NCI-H2196 (cell line): ENCODE results near the gene KRTAP24-1.

Experiments
- DNase-seq: peaks from one replicate; lab custom pipeline; 2025; ENCODE audit not compliant: unreplicated experiment; lab: John Stamatoyannopoulos, UW

KRTAP24-1 gene

DNA sequence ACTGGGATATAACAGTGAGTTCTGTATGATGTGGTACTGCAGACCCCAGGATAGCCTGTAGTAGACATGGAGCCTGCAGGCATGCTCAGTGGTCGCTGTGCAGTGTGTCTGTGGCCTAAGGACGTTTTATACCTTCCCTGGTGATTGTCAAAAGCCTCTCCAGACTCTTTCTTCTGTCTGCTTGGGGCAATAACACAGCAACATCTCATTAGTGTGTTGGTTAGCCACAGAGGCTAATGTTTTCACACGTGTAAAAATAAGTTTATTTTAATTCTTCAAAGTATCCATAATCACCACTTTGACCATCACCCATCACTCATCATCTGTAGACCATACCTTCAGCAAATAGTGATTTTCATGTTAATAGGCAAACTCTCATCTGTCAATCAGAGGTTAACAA lies at the start of gene KRTAP24-1:
Gene KRTAP24-1 (minus strand): TSS at position 101 of the 400 bp plus-strand sequence. CDS start 18 bp downstream, at position 83.
- DNase-seq, result no peak

DNA sequence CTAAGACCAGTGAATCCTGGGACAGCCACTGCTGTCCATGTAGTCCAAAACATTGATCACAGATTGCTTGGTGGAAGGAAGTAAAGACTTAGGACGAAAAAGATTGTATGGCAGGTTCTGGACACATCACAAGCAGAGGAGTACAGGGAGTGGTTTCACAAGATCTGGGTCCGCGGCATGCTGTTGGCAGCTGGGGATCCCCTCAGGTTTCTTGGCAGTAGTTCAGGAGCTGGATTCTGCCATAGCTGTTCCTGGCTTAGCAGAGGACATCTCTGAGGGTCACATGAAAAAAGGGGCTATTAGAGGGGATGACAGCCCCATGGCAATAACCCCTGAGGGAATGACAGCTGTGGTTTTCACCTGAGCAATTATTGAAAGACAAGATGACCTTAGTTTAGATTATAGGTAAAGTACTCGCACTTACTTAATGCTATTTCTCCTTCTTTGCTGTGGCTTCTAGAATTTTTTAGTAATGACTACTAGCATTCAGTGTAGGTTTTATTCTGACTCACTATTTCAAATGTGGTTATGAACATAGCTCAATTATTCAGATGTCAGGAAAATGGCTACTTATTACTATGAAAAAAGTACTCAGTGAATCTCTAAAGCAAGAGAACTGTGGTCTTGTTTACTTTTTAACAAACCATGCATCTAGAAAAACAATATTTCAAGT lies 46.6 kb upstream of the KRTAP24-1 start:
- no peak for DNase-seq

GRCh38 chr21:30326390-30326789 lies 43.6 kb upstream of the KRTAP24-1 start:
- DNase-seq, result no peak

DNA sequence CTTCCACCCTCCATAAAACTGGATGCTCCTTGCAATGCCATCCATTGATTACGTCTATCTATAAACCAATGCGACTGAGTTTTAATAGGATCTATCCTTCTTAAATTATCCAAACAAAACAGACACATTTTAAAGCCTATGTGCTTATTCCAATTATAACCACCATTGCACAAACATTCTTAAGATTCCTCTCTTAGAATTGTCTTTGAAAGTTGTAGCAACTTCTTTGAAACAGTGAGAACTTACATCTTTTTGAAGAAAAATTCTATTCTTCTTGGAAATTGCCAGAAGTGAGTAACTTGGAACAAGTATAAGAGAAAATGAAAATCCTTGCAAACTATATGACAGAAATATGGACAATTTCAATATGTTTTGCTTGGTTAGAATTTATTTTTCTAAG lies 37.5 kb upstream of the KRTAP24-1 start, which contains the start of gene KRTAP26-1:
Gene KRTAP26-1 (minus strand): TSS at position 101 of the 400 bp plus-strand sequence. CDS start 280 bp downstream, outside the sequence.
- no peak for DNase-seq

DNA sequence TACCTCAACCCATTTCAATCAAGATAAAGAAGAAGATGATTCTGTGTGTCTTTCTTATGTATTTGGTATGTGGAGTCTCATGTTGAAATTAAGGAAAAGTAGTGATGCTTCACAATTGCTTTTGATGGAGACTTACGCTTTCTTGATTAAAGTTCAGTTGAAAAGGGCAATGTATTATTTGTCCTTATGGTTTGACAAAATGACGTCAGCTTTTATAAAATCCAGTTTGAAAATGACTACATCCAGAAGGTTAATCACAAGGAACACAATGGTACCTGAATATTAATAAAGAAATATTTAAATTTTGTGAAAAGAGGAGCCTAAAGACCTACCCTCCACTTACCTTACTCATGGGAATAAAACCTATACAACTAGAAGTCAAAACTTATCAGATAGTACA lies 33.0 kb upstream of the KRTAP24-1 start:
- DNase-seq, result no peak

- no peak for DNase-seq
These were observed 24.1 kb upstream of the KRTAP24-1 start for GRCh38 chr21:30306884-30307283.

GRCh38 chr21:30305136-30305535 lies 22.4 kb upstream of the KRTAP24-1 start:
- no peak for DNase-seq

DNA sequence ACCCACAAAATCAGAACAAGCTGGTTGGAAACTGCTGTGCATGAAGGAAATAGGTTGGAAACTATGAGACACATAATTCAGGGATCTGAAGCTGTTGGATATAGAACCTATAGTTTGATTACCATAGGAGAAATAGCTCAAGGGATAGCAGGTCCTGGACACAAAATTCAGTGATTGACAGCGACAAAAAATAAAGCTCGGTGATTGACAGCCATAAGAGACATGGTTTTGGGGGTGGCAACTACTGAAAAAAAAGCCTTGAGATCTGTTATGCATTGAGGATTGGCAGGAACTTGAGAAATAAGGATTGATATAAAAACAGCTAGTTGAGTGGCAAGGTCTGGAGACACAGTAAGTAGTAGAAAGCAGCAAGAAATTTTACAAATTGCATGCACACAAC lies 6.5 kb upstream of the KRTAP24-1 start, which contains the start of gene KRTAP25-1:
Gene KRTAP25-1 (minus strand): TSS at position 300 of the 400 bp plus-strand sequence. CDS start 24 bp downstream, at position 276.
- DNase-seq, result no peak

- DNase-seq, result no peak
These were observed 11.1 kb downstream of the KRTAP24-1 start for GRCh38 chr21:30271611-30272010.

- DNase-seq, result no peak
These were observed 11.6 kb downstream of the KRTAP24-1 start for GRCh38 chr21:30271156-30271555.

- DNase-seq, result no peak
These were observed 12.8 kb downstream of the KRTAP24-1 start for GRCh38 chr21:30269803-30270530.

- DNase-seq, result no peak
These were observed 14.0 kb downstream of the KRTAP24-1 start for GRCh38 chr21:30268608-30269197.

- DNase-seq, result no peak
These were observed 25.0 kb downstream of the KRTAP24-1 start for GRCh38 chr21:30257773-30258172.

DNA sequence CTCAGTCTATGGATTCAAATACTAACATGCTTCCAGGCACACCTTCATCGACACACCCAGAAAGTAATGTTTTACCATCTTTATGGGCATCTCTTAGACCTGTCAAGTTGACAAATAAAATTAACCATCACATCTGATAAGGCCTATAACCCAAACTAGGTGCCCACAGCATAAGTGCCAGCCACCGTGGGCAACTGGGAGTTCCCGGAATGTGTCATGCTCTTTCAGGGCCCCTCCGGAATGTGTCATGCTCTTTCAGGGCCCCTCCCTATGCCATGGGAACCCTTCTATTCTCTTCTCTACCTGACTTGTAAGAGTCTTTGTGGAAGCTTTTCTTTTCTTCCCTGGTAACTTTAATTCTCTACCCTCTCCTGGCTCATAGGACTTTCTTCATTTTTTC lies 26.6 kb downstream of the KRTAP24-1 start:
- DNase-seq, result no peak

GRCh38 chr21:30255679-30256078 lies 27.1 kb downstream of the KRTAP24-1 start:
- no peak for DNase-seq

DNA sequence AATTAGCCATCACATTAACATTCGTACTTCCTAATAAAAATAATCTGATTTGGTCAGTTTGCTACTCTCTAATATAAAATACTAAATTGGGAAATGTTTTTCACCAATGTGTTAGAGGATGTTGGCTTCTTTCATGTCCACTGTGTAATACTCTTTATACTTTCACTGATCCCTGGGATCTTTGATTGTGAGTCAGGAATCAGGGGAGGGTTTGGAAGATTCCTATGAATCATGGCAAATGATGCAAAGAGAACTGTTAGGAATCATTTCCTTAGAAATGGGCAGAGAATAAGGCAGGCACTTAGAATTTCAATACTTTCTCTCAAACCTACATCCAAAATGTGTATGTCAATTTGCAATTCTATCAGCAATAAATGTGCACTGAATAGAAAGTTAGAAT lies 31.0 kb downstream of the KRTAP24-1 start:
- DNase-seq, result no peak

DNA sequence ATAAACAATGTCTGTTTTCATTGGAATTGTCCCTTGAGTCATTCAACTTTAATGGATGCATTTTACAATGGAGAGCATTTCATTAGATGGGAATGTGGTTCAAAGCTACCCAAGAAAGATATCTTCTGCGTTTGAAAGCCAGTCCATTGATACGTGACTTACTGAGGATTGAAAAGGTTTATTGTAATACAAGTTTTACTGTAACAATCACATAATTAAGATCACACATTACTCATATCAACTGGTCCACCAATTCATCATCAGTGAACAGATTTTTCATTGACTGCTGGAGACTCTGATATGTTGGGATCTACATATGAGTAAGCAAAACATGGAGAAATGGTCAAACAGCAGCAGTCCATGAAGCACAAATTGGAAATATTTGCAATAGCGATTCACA lies 32.8 kb downstream of the KRTAP24-1 start:
- DNase-seq, result no peak

DNA sequence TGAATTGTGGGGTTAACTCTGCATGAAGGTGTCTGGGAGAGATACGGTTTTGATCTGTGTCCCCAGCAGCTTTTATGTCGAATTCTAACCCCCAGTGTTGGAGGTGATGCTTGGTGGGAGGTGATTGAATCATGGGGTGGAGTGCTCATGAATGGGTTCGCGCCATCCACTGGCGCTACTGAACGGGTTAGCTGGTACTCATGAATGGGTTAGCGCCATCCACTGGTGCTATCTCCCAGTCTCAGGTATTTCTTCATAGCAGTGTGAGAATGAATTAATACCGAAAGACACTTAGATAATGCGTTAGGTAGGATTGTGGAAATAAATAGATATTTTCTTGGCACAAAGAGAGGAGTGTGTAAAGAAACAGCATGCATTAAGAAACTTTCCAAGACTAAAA lies 33.9 kb downstream of the KRTAP24-1 start:
- DNase-seq, result no peak

- DNase-seq, result no peak
These were observed 37.7 kb downstream of the KRTAP24-1 start for GRCh38 chr21:30245061-30245460.

- DNase-seq, result no peak
These were observed 39.1 kb downstream of the KRTAP24-1 start for GRCh38 chr21:30243691-30244090.

GRCh38 chr21:30240661-30241060 lies 42.1 kb downstream of the KRTAP24-1 start:
- DNase-seq, result no peak

- DNase-seq, result no peak
These were observed 44.6 kb downstream of the KRTAP24-1 start for GRCh38 chr21:30238168-30238567.
